OCI-LY7 (cell line): ENCODE data around the gene KAT2A.

Experiments used
- EZH2phosphoT487 ChIP-seq: fragments of 200-600 bp; sonication (generic); IDR thresholded peaks from 2 replicates; pipeline ENCODE4 v1.6.1; 2018; ENCODE audit warnings: low read depth, borderline replicate concordance, mild to moderate bottlenecking, mixed run types, antibody characterized with exemption, low read length, moderate library complexity, mixed read lengths
- TF ChIP-seq, protein P1 (sequence below): fragments of 200-600 bp; sonication (generic); conservative IDR thresholded peaks from 2 replicates; pipeline ENCODE4 v1.5.1; 2014; ENCODE audit warnings: mild to moderate bottlenecking, antibody characterized with exemption, low read length, moderate library complexity, mixed read lengths

GRCh38 chr17:42109086-42109485, 12.1 kb downstream of the KAT2A start:
- TF ChIP-seq, protein P1, sequence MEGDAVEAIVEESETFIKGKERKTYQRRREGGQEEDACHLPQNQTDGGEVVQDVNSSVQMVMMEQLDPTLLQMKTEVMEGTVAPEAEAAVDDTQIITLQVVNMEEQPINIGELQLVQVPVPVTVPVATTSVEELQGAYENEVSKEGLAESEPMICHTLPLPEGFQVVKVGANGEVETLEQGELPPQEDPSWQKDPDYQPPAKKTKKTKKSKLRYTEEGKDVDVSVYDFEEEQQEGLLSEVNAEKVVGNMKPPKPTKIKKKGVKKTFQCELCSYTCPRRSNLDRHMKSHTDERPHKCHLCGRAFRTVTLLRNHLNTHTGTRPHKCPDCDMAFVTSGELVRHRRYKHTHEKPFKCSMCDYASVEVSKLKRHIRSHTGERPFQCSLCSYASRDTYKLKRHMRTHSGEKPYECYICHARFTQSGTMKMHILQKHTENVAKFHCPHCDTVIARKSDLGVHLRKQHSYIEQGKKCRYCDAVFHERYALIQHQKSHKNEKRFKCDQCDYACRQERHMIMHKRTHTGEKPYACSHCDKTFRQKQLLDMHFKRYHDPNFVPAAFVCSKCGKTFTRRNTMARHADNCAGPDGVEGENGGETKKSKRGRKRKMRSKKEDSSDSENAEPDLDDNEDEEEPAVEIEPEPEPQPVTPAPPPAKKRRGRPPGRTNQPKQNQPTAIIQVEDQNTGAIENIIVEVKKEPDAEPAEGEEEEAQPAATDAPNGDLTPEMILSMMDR = no peak
- TF ChIP-seq EZH2phosphoT487 = no peak
